CD4-positive, alpha-beta memory T cell (primary cell): ENCODE results near the gene NRGN. TPM values are rescaled to one million over a fixed set of nuclear protein-coding genes. Genes with fewer than 3 reads are reported as not detected.

Source experiments
- CTCF ChIA-PET: fragments of 350-600 bp; sonication (Branson Sonifier 250); formaldehyde crosslinking; loops from one replicate; lab custom pipeline; 2021; ENCODE audit warnings: inconsistent platforms; ENCODE audit not compliant: partially characterized antibody; lab: Charles Lee
- POLR2A ChIA-PET: fragments of 350-600 bp; sonication (Branson Sonifier 250); formaldehyde crosslinking; loops from one replicate; lab custom pipeline; 2021; ENCODE audit not compliant: partially characterized antibody; lab: Charles Lee
- DNase-seq, 5 donors: peaks; one replicate each; pipeline versions ENCODE4 v3.0.0 to v3.0.0-alpha.2; 2020 to 2022; ENCODE audit warnings: mixed read lengths in 1 of 5
- H3K27ac ChIP-seq: one replicate; pipeline ENCODE4 v1.7.0; 2013; ENCODE audit warnings: low read depth, low read length
- H3K27me3 ChIP-seq: 2 replicates; pipeline ENCODE4 v1.7.0; 2013; ENCODE audit warnings: mild to moderate bottlenecking, low read length, moderate library complexity; ENCODE audit not compliant: insufficient read depth
- H3K36me3 ChIP-seq: 2 replicates; pipeline ENCODE4 v1.7.0; 2013; ENCODE audit warnings: mild to moderate bottlenecking, low read length, moderate library complexity; ENCODE audit not compliant: insufficient read depth
- H3K4me1 ChIP-seq: 2 replicates; pipeline ENCODE4 v1.7.0; 2013; ENCODE audit warnings: mild to moderate bottlenecking, low read length, moderate library complexity; ENCODE audit not compliant: insufficient read depth
- H3K4me3 ChIP-seq, 2 donors: one replicate each; pipeline ENCODE4 v1.7.0; 2013; ENCODE audit warnings: low read length in 2 of 2, mild to moderate bottlenecking in 1 of 2
- H3K9me3 ChIP-seq, 2 donors: one replicate each; pipeline ENCODE4 v1.7.0; 2013; ENCODE audit warnings: low read length in 2 of 2, control low read depth in 1 of 2; ENCODE audit not compliant: control insufficient read depth in 1 of 2
- H3K27ac Mint-ChIP-seq, 7 donors: one replicate each; pipeline ENCODE4 v1.8.0; 2020 to 2021; ENCODE audit warnings: mixed read lengths in 7 of 7, mild to moderate bottlenecking in 6 of 7, inconsistent platforms in 3 of 7, moderate library complexity in 3 of 7
- H3K27me3 Mint-ChIP-seq, 2 donors: one replicate each; pipeline ENCODE4 v1.8.0; 2020 to 2021; ENCODE audit warnings: mixed read lengths in 2 of 2
- H3K36me3 Mint-ChIP-seq, 2 donors: one replicate each; pipeline ENCODE4 v1.8.0; 2020 to 2021; ENCODE audit warnings: mixed read lengths in 2 of 2, inconsistent platforms in 1 of 2, mild to moderate bottlenecking in 1 of 2
- H3K4me1 Mint-ChIP-seq, 4 donors: one replicate each; pipeline ENCODE4 v1.8.0; 2020 to 2021; ENCODE audit warnings: mixed read lengths in 4 of 4, mild to moderate bottlenecking in 1 of 4
- H3K4me3 Mint-ChIP-seq, 8 donors: one replicate each; pipeline ENCODE4 v1.8.0; 2020 to 2021; ENCODE audit warnings: mixed read lengths in 8 of 8, mild to moderate bottlenecking in 7 of 8, moderate library complexity in 6 of 8, inconsistent platforms in 3 of 8
- H3K9me3 Mint-ChIP-seq, 8 donors: one replicate each; pipeline ENCODE4 v1.8.0; 2020 to 2021; ENCODE audit warnings: mixed read lengths in 8 of 8, mild to moderate bottlenecking in 5 of 8, inconsistent platforms in 3 of 8, moderate library complexity in 1 of 8
- intact Hi-C: fragments of 100-400 bp; cut with micrococcal nuclease; formaldehyde crosslinking; loops from one replicate; pipeline ENCODE4 v1.15.1; 2023
- polyA plus RNA-seq, 2 donors: library from polyadenylated mRNA; unstranded; fragments of 300-500 nt; fragmentation: Illumina TruSeq; gene quantifications; one replicate each; pipeline ENCODE4 v1.2.3, GENCODE V29; 2021
- total RNA-seq, 2 experiments: library from RNA; stranded (reverse); gene quantifications; one replicate each; pipeline ENCODE4 v1.2.3, GENCODE V29; 2021

The NRGN gene
- total and polyA plus RNA-seq, 4 experiments from 2014 or later = 0.67 TPM; not detected in 3

DNA sequence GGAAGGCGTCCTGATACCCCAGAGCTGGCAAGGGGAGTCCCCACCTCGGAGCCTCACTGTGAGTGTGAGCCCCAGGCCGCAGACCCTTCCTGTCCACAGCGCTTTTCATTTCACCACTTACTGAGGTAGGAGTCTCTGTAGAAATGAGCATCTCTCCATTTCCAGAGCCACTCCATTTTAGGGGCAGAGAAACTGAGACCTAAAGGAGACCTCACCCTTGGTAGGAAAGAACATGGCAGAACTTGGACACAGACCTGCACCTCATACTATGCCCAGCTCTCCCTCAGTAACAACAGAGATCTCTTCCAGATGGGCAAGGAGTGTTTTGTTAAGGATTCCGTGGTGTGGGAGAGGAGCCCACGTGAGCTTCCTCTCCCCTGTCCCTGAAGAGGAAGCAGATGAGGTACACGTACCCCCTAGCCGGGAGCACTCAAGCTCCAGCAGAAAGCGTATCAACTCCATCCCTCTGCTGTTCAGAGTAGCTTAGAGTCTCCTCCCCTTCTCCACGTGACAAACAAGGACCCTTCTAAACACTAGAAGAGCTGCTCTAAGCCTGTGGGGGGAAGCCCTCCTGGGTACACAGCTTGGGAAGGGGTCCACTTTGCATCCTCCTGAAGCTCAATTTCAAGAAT is 12.8 kb downstream of the NRGN start:
- H3K27me3 Mint-ChIP-seq = peaks cover 15% of the 10 kb centered on the region in 2 donors
- Histone ChIP-seq H3K27ac (no peak overlapping the region), H3K36me3 (no peaks in the 10 kb centered on the region), H3K27me3 (no peaks in the 10 kb centered on the region), H3K9me3 (no peaks in the 10 kb centered on the region), H3K4me1 (no peaks in the 10 kb centered on the region), H3K4me3 (no peak overlapping the region)
- H3K36me3 Mint-ChIP-seq = no peaks in the 10 kb centered on the region
- ChIA-PET POLR2A (interaction anchor here (0.6 to 1.5 kb wide), 7 partner anchors 9 to 84 kb away, joined by 3 to 5 read pairs (median 3); partner anchors contain the start of genes ESAM and MSANTD2), CTCF (interaction anchor here (1.2 to 17.0 kb wide), 4 partner anchors 13 to 83 kb away, joined by 3 to 239 read pairs (median 8); partner anchors contain the start of gene ESAM)
- H3K4me1 Mint-ChIP-seq = peaks cover 0 to 23% (median under 1%) of the 10 kb centered on the region in 4 donors
- peak overlapping the region in 2 of 7 donors; percentile 1 to 57 for H3K27ac Mint-ChIP-seq
- no peak for DNase-seq
- peak overlapping the region in 3 of 8 donors; percentile 36 to 76 (median 43) for H3K4me3 Mint-ChIP-seq
- intact Hi-C loops = no loop called here
- H3K9me3 Mint-ChIP-seq = no peaks in the 10 kb centered on the region

GRCh38 chr11:124753205-124753604 is 13.5 kb downstream of the NRGN start:
- intact Hi-C loops = no loop called here
- Mint-ChIP-seq H3K4me3 (no peak overlapping the region), H3K36me3 (no peaks in the 10 kb centered on the region), H3K27ac (no peak overlapping the region), H3K4me1 (peaks cover 1 to 26% (median 3%) of the 10 kb centered on the region in 4 donors), H3K9me3 (no peaks in the 10 kb centered on the region), H3K27me3 (peaks cover 18 to 20% of the 10 kb centered on the region in 2 donors)
- no peak overlapping the region for H3K4me3 ChIP-seq
- H3K27me3 ChIP-seq = no peaks in the 10 kb centered on the region
- H3K27ac ChIP-seq = no peak overlapping the region
- H3K9me3 ChIP-seq = no peaks in the 10 kb centered on the region
- ChIA-PET POLR2A (interaction anchor here (0.9 to 1.5 kb wide), 3 partner anchors 8 to 84 kb away, joined by 3 to 5 read pairs (median 3); partner anchors contain the start of gene ESAM), CTCF (interaction anchor here (1.2 to 17.0 kb wide), 4 partner anchors 13 to 83 kb away, joined by 3 to 239 read pairs (median 8); partner anchors contain the start of gene ESAM)
- no peak for DNase-seq
- peaks cover 3% of the 10 kb centered on the region for H3K4me1 ChIP-seq
- H3K36me3 ChIP-seq = no peaks in the 10 kb centered on the region

DNA sequence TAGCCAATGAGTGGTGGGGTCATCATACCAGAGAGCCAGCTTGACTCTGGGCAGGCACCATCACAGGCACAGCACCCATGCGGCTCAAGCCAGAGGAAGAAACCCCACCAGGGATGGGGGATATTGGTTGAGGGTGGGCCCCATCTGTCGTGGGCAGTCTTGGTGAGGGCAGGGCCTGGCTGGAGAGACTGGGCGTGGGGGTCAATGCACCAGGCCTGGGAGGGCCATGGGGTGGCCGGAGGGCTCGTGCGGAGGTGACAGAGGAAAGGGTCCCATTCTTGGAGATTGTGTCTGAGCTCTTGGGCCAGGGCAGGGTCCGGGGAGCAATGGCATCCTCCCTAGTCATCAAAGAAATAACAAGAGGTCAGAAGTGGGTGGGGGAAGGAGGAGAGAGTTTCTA is 13.9 kb downstream of the NRGN start:
- no peaks in the 10 kb centered on the region for H3K36me3 Mint-ChIP-seq
- ChIA-PET POLR2A (interaction anchor here (0.9 to 1.3 kb wide), 3 partner anchors 9 to 85 kb away, joined by 3 read pairs; partner anchors contain the start of gene ESAM), CTCF (interaction anchor here (1.5 to 17.0 kb wide), 3 partner anchors 12 to 84 kb away, joined by 3 to 239 read pairs (median 14); partner anchors contain the start of gene ESAM)
- H3K9me3 Mint-ChIP-seq = no peaks in the 10 kb centered on the region
- H3K27ac Mint-ChIP-seq = no peak overlapping the region
- no peak overlapping the region for H3K4me3 ChIP-seq
- peaks cover 22 to 24% of the 10 kb centered on the region in 2 donors for H3K27me3 Mint-ChIP-seq
- intact Hi-C loops = no loop called here
- no peak overlapping the region for H3K4me3 Mint-ChIP-seq
- peaks cover 7% of the 10 kb centered on the region for H3K4me1 ChIP-seq
- DNase-seq = no peak
- H3K27ac ChIP-seq = no peak overlapping the region
- no peaks in the 10 kb centered on the region for H3K9me3 ChIP-seq
- H3K4me1 Mint-ChIP-seq = peaks cover 4 to 27% (median 7%) of the 10 kb centered on the region in 4 donors
- H3K36me3 ChIP-seq = no peaks in the 10 kb centered on the region
- H3K27me3 ChIP-seq = peaks cover 3% of the 10 kb centered on the region

- Histone ChIP-seq H3K27ac (no peak overlapping the region), H3K27me3 (peaks cover 8% of the 10 kb centered on the region), H3K4me1 (peaks cover 14% of the 10 kb centered on the region), H3K4me3 (no peak overlapping the region), H3K36me3 (no peaks in the 10 kb centered on the region), H3K9me3 (no peaks in the 10 kb centered on the region)
- peaks cover 4 to 27% (median 10%) of the 10 kb centered on the region in 4 donors for H3K4me1 Mint-ChIP-seq
- no peak for DNase-seq
- H3K9me3 Mint-ChIP-seq = no peaks in the 10 kb centered on the region
- H3K27ac Mint-ChIP-seq = no peak overlapping the region
- CTCF ChIA-PET = interaction anchor here (1.2 to 17.0 kb wide), 3 partner anchors 11 to 84 kb away, joined by 3 to 239 read pairs (median 14); partner anchors contain the start of gene ESAM
- H3K36me3 Mint-ChIP-seq = no peaks in the 10 kb centered on the region
- intact Hi-C loops = no loop called here
- H3K4me3 Mint-ChIP-seq = no peak overlapping the region
- peaks cover 22 to 24% of the 10 kb centered on the region in 2 donors for H3K27me3 Mint-ChIP-seq
- POLR2A ChIA-PET = interaction anchor here (1.3 kb wide), 1 partner anchor 9 kb away, joined by 3 read pairs; no protein-coding TSS in a partner anchor
These were observed 14.6 kb downstream of the NRGN start for GRCh38 chr11:124754309-124754708.

GRCh38 chr11:124754710-124755109 is 15.0 kb downstream of the NRGN start:
- POLR2A ChIA-PET = interaction anchor here (1.3 to 4.5 kb wide), 2 partner anchors 9 to 10 kb away, joined by 3 to 30 read pairs; no protein-coding TSS in a partner anchor
- intact Hi-C loops = no loop called here

GRCh38 chr11:124756033-124756752 is 16.5 kb downstream of the NRGN start:
- no peaks in the 10 kb centered on the region for H3K9me3 Mint-ChIP-seq
- peaks cover 25% of the 10 kb centered on the region for H3K4me1 ChIP-seq
- H3K9me3 ChIP-seq = no peaks in the 10 kb centered on the region
- no peak overlapping the region for H3K27ac ChIP-seq
- ChIA-PET POLR2A (interaction anchor here (4.5 kb wide), 1 partner anchor 10 kb away, joined by 30 read pairs; no protein-coding TSS in a partner anchor), CTCF (interaction anchor here (0.8 to 4.5 kb wide), 4 partner anchors 8 to 91 kb away, joined by 3 to 41 read pairs (median 4); no protein-coding TSS in a partner anchor)
- H3K36me3 Mint-ChIP-seq = no peaks in the 10 kb centered on the region
- peak overlapping the region in 1 of 8 donors; percentile 33 for H3K4me3 Mint-ChIP-seq
- no peak for DNase-seq
- H3K4me1 Mint-ChIP-seq = peaks cover 5 to 33% (median 15%) of the 10 kb centered on the region in 4 donors
- no peaks in the 10 kb centered on the region for H3K36me3 ChIP-seq
- intact Hi-C loops = no loop called here
- no peak overlapping the region for H3K4me3 ChIP-seq
- peak overlapping the region in 1 of 7 donors; percentile 37 for H3K27ac Mint-ChIP-seq
- H3K27me3 ChIP-seq = peaks cover 26% of the 10 kb centered on the region
- H3K27me3 Mint-ChIP-seq = peaks cover 22 to 30% of the 10 kb centered on the region in 2 donors

More at GRCh38 chr11:124754710-124755109, 15.0 kb downstream of the NRGN start:
- Histone ChIP-seq H3K27ac (no peak overlapping the region), H3K4me3 (no peak overlapping the region), H3K36me3 (no peaks in the 10 kb centered on the region), H3K9me3 (no peaks in the 10 kb centered on the region), H3K27me3 (peaks cover 12% of the 10 kb centered on the region), H3K4me1 (peaks cover 18% of the 10 kb centered on the region)
- Mint-ChIP-seq H3K4me1 (peaks cover 4 to 27% (median 12%) of the 10 kb centered on the region in 4 donors), H3K9me3 (no peaks in the 10 kb centered on the region), H3K27ac (no peak overlapping the region), H3K27me3 (peaks cover 22 to 24% of the 10 kb centered on the region in 2 donors), H3K36me3 (no peaks in the 10 kb centered on the region), H3K4me3 (no peak overlapping the region)
- CTCF ChIA-PET = interaction anchor here (0.9 to 17.0 kb wide), 4 partner anchors 7 to 86 kb away, joined by 3 to 239 read pairs (median 22); partner anchors contain the start of gene ESAM
- DNase-seq = no peak
